H9 (cell line): ENCODE data around the gene TMEM178B. TPM values are rescaled to one million over a fixed set of nuclear protein-coding genes. Genes with fewer than 3 reads are reported as not detected.

Experiments used
- DNase-seq: peaks from one replicate; pipeline ENCODE4 v3.0.0-alpha.2; 2017
- H2AFZ ChIP-seq: one replicate; pipeline ENCODE4 v1.6.1; 2013; ENCODE audit warnings: mild to moderate bottlenecking, low read length, control low read depth, moderate library complexity
- H2AK5ac ChIP-seq: 2 replicates; pipeline ENCODE4 v1.6.1; 2013; ENCODE audit warnings: low read length, control low read depth, mixed read lengths; ENCODE audit not compliant: insufficient read length
- H2BK120ac ChIP-seq: one replicate; pipeline ENCODE4 v1.6.1; 2013; ENCODE audit warnings: low read depth, mild to moderate bottlenecking, low read length, control low read depth, inconsistent platforms; ENCODE audit not compliant: poor library complexity, severe bottlenecking
- H2BK12ac ChIP-seq: 2 replicates; pipeline ENCODE4 v1.6.1; 2013; ENCODE audit warnings: low read length, control low read depth, mixed read lengths, low read depth; ENCODE audit not compliant: insufficient read length
- H2BK15ac ChIP-seq: 2 replicates; pipeline ENCODE4 v1.6.1; 2013; ENCODE audit warnings: low read depth, low read length, control low read depth
- H2BK20ac ChIP-seq: one replicate; pipeline ENCODE4 v1.6.1; 2013; ENCODE audit warnings: low read depth, mild to moderate bottlenecking, low read length, control low read depth, inconsistent platforms; ENCODE audit not compliant: poor library complexity, severe bottlenecking
- H2BK5ac ChIP-seq: 2 replicates; pipeline ENCODE4 v1.6.1; 2013; ENCODE audit warnings: low read length, control low read depth, mixed read lengths; ENCODE audit not compliant: insufficient read length
- H3K14ac ChIP-seq: 2 replicates; pipeline ENCODE4 v1.6.1; 2013; ENCODE audit warnings: low read length, control low read depth; ENCODE audit not compliant: insufficient read depth
- H3K18ac ChIP-seq: 2 replicates; pipeline ENCODE4 v1.6.1; 2013; ENCODE audit warnings: low read depth, mild to moderate bottlenecking, mixed read lengths, low read length, control low read depth; ENCODE audit not compliant: insufficient read length
- H3K23ac ChIP-seq: 2 replicates; pipeline ENCODE4 v1.6.1; 2013; ENCODE audit warnings: low read length, control low read depth, mixed read lengths, low read depth; ENCODE audit not compliant: insufficient read length
- H3K23me2 ChIP-seq: 2 replicates; pipeline ENCODE4 v1.6.1; 2013; ENCODE audit warnings: low read depth, mild to moderate bottlenecking, mixed read lengths, low read length, control low read depth; ENCODE audit not compliant: insufficient read length, poor library complexity, severe bottlenecking
- H3K27ac ChIP-seq: 2 replicates; pipeline ENCODE4 v1.5.1; 2013; ENCODE audit warnings: low read length, control low read depth, mixed read lengths, low read depth; ENCODE audit not compliant: insufficient read length
- H3K27me3 ChIP-seq: 2 replicates; pipeline ENCODE4 v1.6.1; 2013; ENCODE audit warnings: low read length, control low read depth, inconsistent platforms; ENCODE audit not compliant: insufficient read depth
- H3K4ac ChIP-seq: 2 replicates; pipeline ENCODE4 v1.6.1; 2013; ENCODE audit warnings: low read depth, mild to moderate bottlenecking, control low read depth, inconsistent platforms, low read length, moderate library complexity
- H3K4me1 ChIP-seq: 2 replicates; pipeline ENCODE4 v1.6.1; 2013; ENCODE audit warnings: low read length, control low read depth, inconsistent platforms; ENCODE audit not compliant: insufficient read depth
- H3K4me2 ChIP-seq: 2 replicates; pipeline ENCODE4 v1.6.1; 2013; ENCODE audit warnings: low read length, control low read depth, mixed read lengths; ENCODE audit not compliant: insufficient read length, insufficient read depth
- H3K56ac ChIP-seq: 2 replicates; pipeline ENCODE4 v1.6.1; 2013; ENCODE audit warnings: low read depth, mild to moderate bottlenecking, mixed read lengths, low read length, control low read depth; ENCODE audit not compliant: insufficient read length
- H3K79me1 ChIP-seq: 2 replicates; pipeline ENCODE4 v1.6.1; 2013; ENCODE audit warnings: low read depth, mild to moderate bottlenecking, moderate library complexity, low read length, control low read depth, inconsistent platforms; ENCODE audit not compliant: insufficient read depth, poor library complexity, severe bottlenecking
- H3K79me2 ChIP-seq: 2 replicates; pipeline ENCODE4 v1.6.1; 2013; ENCODE audit warnings: low read length, control low read depth, inconsistent platforms; ENCODE audit not compliant: insufficient read depth
- H3K9ac ChIP-seq: 2 replicates; pipeline ENCODE4 v1.6.1; 2013; ENCODE audit warnings: low read length, control low read depth, mixed read lengths; ENCODE audit not compliant: insufficient read length; ENCODE audit errors: extremely low read depth
- H3K9me3 ChIP-seq: one replicate; pipeline ENCODE4 v1.6.1; 2013; ENCODE audit warnings: low read depth, low read length, inconsistent platforms; ENCODE audit not compliant: control insufficient read depth
- H3T11ph ChIP-seq: one replicate; pipeline ENCODE4 v1.6.1; 2013; ENCODE audit warnings: mild to moderate bottlenecking, low read length, control low read depth, inconsistent platforms
- H4K20me1 ChIP-seq: one replicate; pipeline ENCODE4 v1.6.1; 2013; ENCODE audit not compliant: control insufficient read depth, insufficient read length, insufficient read depth
- H4K5ac ChIP-seq: 2 replicates; pipeline ENCODE4 v1.6.1; 2013; ENCODE audit warnings: low read depth, mild to moderate bottlenecking, mixed read lengths, low read length, control low read depth; ENCODE audit not compliant: insufficient read length
- H4K8ac ChIP-seq: replicated peaks from 2 replicates; pipeline ENCODE4 v1.6.1; 2013; ENCODE audit warnings: low read length, control low read depth, mixed read lengths, low read depth; ENCODE audit not compliant: insufficient read length
- H4K91ac ChIP-seq: 2 replicates; pipeline ENCODE4 v1.6.1; 2013; ENCODE audit warnings: low read depth, mild to moderate bottlenecking, moderate library complexity, mixed read lengths, low read length, control low read depth; ENCODE audit not compliant: insufficient read length
- H3K27ac Mint-ChIP-seq, 3 experiments: 2 replicates in 2 of 3; 3 replicates in 1 of 3; pipeline ENCODE4 v1.8.0; 2020 to 2021; ENCODE audit warnings: mixed read lengths in 3 of 3, mild to moderate bottlenecking in 1 of 3, moderate library complexity in 1 of 3
- H3K27me3 Mint-ChIP-seq: 2 replicates; pipeline ENCODE4 v1.8.0; 2021; ENCODE audit warnings: low read depth, mild to moderate bottlenecking, moderate library complexity, mixed read lengths
- H3K36me3 Mint-ChIP-seq, 3 experiments: 2 replicates in 2 of 3; 3 replicates in 1 of 3; pipeline ENCODE4 v1.8.0; 2020 to 2021; ENCODE audit warnings: low read depth in 3 of 3, mixed read lengths in 3 of 3; ENCODE audit not compliant: insufficient read depth in 1 of 3
- H3K4me1 Mint-ChIP-seq, 2 experiments: 2 replicates each; pipeline ENCODE4 v1.8.0; 2020; ENCODE audit warnings: mixed read lengths in 2 of 2
- H3K4me3 Mint-ChIP-seq, 2 experiments: 2 replicates in 1 of 2; 3 replicates in 1 of 2; pipeline ENCODE4 v1.8.0; 2020 to 2021; ENCODE audit warnings: mild to moderate bottlenecking in 2 of 2, mixed read lengths in 2 of 2, moderate library complexity in 1 of 2
- H3K9me3 Mint-ChIP-seq, 2 experiments: 2 replicates in 1 of 2; 3 replicates in 1 of 2; pipeline ENCODE4 v1.8.0; 2020; ENCODE audit warnings: mild to moderate bottlenecking in 2 of 2, mixed read lengths in 2 of 2, moderate library complexity in 1 of 2
- CTCF ChIP-seq: fragments of 200-600 bp; sonication (generic); conservative IDR thresholded peaks from 3 replicates; pipeline ENCODE4 v1.8.0; 2021; ENCODE audit warnings: antibody characterized with exemption, mild to moderate bottlenecking
- WGBS: extraction: QIAGEN DNeasy Blood & Tissue Kit; methylation state at CpG from one replicate; pipeline ENCODE4 v1.1.7; 2013; ENCODE audit warnings: missing lambda C conversion rate, low lambda C conversion rate, mixed read lengths; ENCODE audit not compliant: insufficient read length; ENCODE audit errors: extremely low coverage; 5-methylcytosine and 5-hydroxymethylcytosine counted together
- total RNA-seq: library from RNA; stranded (reverse); gene quantifications from 2 replicates; pipeline ENCODE4 v1.2.1, GENCODE V29; 2021

TMEM178B gene
- total RNA-seq, 1 experiment from 2014 or later: 11.3 TPM

GRCh38 chr7:141528399-141528798, 454.5 kb downstream of the TMEM178B start:
- H4K20me1 ChIP-seq: no peaks in the 10 kb centered on the region
- Mint-ChIP-seq H3K4me1 (peaks cover 7 to 8% of the 10 kb centered on the region in 2 experiments), H3K4me3 (no peak overlapping the region), H3K36me3 (peaks cover 2 to 5% (median 2%) of the 10 kb centered on the region in 3 experiments; a peak in 3 of 7 replicates), H3K27me3 (no peaks in the 10 kb centered on the region), H3K27ac (no peak overlapping the region; a peak in 2 of 7 replicates), H3K9me3 (no peaks in the 10 kb centered on the region)
- H2BK12ac ChIP-seq: no peak overlapping the region
- no peak overlapping the region for H2BK20ac ChIP-seq
- no peak overlapping the region for H4K8ac ChIP-seq
- no peak overlapping the region for H3K27ac ChIP-seq
- H2BK120ac ChIP-seq: no peak overlapping the region
- no peak overlapping the region for H3T11ph ChIP-seq
- H3K4ac ChIP-seq: no peak overlapping the region
- no peaks in the 10 kb centered on the region for H3K4me1 ChIP-seq
- no peak overlapping the region for H3K18ac ChIP-seq
- H3K23me2 ChIP-seq: no peaks in the 10 kb centered on the region
- H3K9me3 ChIP-seq: no peaks in the 10 kb centered on the region
- no CpG with 5 or more reads among the region's 3 CpGs for WGBS
- DNase-seq: no peak
- H3K23ac ChIP-seq: no peak overlapping the region
- H3K27me3 ChIP-seq: no peaks in the 10 kb centered on the region
- no peak overlapping the region for H3K9ac ChIP-seq
- H3K79me2 ChIP-seq: no peaks in the 10 kb centered on the region
- H3K4me2 ChIP-seq: no peak overlapping the region
- no peak overlapping the region for H2AFZ ChIP-seq
- no peak overlapping the region for H2BK15ac ChIP-seq
- H2BK5ac ChIP-seq: no peak overlapping the region
- no peak overlapping the region for H3K56ac ChIP-seq
- no peak overlapping the region for H2AK5ac ChIP-seq
- no peak overlapping the region for H3K14ac ChIP-seq
- no peak for TF ChIP-seq CTCF
- no peaks in the 10 kb centered on the region for H3K79me1 ChIP-seq
- H4K91ac ChIP-seq: no peak overlapping the region
- H4K5ac ChIP-seq: no peak overlapping the region

Other genes with a start within 250 kb of the TMEM178B start
- 29.6 and 32.9 TPM in 2 replicates for gene BRAF, start 149.1 kb upstream of the TMEM178B start, total RNA-seq
- gene MRPS33, start 59.1 kb upstream of the TMEM178B start, total RNA-seq: 58.3 and 64.2 TPM in 2 replicates